GM18909 (cell line): ENCODE measurements around the gene COX4I2.
"Not testable (repeated sequence)": the region's sequence is repeated elsewhere in the genome, so short reads cannot be mapped to it uniquely, and the experiment has no call there.

ENCODE experiments used
- ATAC-seq: cut with Tn5 transposase; IDR thresholded peaks from one replicate; pipeline ENCODE4 v1.9.1; 2021; ENCODE audit warnings: mild to moderate bottlenecking; ENCODE audit not compliant: unreplicated experiment, poor library complexity

Gene COX4I2

DNA sequence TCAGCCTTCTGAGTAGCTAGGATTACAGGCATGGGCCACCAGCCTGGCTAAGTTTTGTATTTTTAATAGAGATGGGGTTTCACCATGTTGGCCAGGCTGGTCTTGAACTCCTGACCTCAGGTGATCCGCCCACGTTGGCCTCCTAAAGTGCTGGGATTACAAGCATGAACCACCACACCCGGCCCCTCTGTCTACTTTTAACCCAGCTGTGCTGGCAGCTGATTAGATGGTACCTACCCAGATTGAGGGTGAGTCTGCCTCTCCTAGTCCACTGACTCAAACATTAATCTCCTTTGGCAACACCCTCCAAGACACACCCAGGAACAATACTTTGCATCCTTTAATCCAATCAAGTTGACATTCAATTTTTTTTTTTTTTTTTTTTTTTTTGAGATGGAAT is 10.4 kb downstream of the COX4I2 start:
- ATAC-seq, result not testable (repeated sequence)

DNA sequence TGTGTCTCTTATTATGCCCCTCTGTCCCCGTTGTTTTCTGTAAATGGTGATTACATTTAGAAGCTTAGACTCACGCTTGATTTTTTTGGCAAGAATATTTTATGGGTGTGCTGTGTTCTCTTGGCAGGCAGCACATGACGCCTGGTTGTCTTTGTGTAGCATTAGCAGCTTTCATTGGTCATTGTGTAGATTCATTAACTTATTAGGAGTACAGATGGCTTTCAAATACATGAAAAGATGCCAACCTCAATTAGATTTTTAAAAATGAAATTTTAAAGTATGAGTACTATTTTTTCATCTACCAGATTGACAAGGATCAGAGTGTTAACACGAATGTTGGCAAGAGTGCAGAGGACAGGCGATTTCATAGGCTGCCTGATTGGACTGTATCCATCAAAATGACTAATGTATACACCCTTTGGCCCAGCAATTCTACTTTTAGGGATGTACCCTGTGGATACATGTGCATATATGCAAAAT is 15.2 kb downstream of the COX4I2 start:
- ATAC-seq, result no peak

DNA sequence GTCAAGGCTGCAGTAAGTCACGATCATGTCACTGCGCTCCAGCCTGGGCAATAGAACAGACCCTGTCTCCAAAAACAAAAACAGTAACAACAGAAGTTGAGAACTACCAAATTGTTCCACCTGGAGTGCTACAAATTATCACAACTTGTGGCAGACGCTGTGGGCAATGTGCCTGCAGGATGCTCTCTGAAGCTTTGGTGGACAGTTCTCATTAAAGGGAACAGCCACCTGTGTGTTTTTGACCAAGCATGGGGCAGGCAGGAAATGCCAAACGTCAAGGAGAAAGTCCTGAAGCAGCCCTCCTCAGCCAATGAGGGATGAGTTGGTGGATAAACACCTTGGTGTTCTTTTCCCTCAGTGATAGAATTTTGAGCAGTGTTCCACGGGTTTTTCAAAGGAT is 15.8 kb downstream of the COX4I2 start:
- ATAC-seq, result no peak

DNA sequence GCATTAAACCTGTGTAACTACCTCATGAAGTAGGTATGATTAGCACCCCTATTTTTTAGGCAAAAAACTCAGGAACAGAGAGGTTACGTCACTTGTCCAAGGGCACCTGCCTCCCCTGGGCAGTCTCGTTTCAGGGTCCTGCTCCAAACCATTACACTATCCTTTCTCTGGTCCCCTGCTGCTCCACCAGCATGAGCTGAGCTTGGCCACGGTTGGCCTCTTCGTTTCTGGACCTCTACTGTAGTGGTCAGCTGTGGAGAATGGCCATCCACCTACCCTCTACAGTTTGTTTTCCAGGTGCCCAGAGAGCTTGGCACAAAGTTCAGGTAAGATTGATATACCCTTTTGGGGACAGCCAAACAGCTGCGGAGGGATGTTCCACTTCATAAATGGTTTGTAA is 16.8 kb downstream of the COX4I2 start:
- no peak for ATAC-seq

DNA sequence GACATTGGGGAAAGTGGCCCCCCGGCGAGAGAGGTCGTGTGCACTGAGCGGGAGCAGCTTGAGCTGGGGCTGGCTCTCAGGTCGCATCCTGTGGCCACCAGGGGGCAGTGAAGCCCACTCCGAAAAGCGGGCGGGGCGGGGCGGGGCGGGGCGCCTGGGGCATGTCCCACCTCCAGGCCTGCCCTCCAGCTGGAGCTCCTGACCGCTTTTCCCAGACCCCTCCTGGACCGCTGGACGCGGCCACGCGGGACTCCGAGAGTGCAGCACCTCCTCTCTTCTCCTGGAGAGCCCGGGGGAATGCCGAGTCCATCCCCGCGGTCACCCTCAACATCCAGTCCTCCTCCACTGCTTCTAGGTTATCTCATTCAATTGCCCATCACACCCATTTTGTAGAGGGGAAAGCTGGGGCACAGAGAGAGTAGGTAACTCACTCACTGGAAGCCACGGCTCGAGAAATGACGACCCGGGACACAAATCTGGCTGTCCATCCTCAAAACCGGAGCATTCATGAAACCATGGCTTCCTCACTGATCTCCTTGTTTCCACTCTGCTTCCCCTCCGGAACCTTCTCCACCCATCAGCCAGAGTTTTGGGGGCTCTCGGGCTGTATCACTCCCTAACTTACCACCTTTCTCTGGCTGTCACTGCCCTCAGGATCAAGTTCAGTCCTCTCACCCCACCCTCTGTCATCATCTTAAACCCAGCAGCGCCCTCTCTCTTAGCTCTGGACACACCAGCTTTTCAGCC is 24.1 kb downstream of the COX4I2 start:
- ATAC-seq, result peak; percentile 67

DNA sequence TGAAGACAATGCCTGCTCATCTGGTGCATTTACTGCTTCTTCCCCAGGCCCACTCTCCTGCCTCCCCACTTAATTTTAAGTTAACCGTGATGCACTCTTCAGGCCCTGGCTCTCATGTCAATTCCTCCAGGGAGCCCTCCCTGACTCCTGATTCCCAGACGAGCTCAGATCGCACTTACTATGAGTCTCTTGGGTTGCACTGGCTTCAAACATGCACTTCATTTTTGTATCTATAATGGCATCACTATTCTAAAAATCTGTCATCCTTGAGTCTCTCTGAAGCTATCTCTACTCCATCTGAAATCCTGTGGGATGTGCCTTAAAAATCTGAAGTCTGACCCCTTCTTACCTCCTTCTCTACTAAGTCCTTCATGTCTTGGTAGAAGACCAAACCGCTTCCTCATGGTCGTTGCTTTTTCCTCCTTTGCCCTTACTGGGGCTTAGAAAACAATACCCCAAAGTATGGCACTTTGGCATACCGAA is 24.7 kb downstream of the COX4I2 start:
- no peak for ATAC-seq

DNA sequence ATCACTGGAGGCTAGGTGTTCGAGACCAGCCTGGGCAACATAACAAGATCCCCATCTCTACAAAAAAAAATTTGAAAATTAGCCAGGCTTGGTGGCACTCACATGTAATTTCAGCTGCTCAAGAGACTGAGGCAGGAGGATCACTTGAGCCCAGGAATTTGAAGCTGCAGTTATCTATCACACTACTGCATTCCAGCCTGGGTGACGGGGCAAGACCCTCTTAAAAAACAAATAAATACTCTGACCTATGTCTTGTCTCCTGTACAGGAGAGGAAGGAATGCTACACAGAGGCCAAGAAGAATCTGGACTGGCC is 25.8 kb downstream of the COX4I2 start:
- ATAC-seq, result no peak

DNA sequence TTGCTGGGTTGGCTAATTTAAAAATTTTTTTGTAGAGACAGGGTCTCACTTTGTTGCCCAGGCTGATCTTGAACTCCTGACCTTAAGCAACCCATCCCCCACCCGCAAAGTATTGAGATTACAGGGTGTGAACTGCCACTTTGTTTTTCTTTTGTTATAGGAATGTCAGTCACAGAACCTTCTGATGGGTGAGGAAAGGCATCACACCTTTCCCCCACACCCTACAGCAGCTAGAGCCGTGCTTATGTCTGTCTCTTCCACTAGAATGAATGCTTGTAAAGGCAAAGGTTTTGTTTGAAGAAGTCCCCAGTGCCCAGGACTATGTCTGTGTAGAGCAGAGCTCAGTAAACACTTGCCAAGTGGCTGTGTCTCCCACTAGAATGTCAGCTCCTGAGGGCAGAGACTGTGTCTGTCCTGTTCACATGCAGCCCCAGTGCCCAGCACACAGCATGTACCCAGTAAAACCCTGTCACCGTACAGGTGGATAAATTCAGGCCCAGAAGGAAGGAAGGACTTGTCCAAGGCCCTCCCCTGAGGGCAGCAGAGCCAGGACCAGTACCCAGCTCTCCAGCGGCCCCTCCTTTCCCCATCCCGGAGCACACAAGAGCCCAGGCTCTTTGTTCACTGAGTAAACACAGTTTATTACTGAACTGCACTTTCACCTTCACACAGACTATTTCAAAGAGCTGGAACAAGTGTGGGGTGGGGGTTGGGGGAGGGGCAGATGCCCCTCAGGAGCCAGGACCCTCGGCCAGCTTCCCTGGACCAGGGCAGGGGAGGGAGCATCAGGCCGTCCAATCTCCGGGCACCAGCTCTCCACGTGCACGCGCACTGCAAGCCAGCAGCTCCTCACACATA is 26.4 kb downstream of the COX4I2 start:
- no peak for ATAC-seq

DNA sequence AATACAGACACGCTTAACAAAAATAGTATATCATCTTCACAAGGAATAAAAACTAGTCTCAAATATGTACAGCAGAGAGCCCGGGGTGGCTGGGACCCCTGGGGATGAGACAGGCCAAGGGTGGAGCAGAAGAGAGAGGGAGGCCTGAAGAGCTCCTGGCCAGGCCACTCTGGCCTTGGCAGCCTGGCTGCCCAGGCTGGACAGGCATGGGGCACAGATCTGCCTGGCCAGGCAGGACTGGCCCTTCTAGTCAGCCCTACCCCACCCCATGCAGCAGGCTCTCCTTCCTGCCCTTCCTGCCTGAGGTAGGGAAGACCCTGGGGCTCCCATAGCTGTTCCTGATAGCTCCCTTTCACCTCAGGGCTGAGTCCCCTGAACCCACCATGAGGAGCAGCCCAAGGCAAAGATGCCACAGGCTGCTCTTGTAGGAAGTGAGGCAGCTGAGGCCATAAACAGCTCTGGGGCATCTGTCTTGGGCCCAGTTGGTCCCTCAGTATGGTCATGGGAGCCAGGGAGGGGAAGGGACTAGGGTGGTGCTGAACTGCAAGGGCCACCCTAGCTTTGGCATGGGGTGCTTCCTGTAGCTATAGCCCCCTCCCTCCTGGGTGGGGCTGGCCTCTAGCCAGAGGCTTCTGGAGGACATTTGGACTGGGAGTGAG is 27.1 kb downstream of the COX4I2 start:
- no peak for ATAC-seq

DNA sequence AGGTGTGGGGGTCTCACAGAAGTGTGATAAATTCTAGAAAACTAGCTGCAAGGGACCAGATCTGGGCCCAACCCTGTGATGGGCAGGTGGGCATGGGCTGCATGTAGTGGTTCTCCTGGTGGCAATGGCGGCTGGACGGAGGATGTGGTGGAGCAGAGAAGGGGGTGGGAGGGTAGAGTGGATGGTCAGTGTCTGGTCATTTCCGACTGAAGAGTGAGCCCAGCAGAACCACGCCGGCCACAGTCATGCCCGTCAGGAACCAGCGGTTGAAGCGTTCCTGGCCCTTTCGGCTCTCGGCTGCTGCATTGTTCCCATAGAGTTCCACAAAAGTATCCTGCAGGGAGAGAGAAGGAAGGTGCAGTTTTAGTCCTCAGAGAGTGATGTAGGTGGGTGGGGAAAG is 28.0 kb downstream of the COX4I2 start:
- no peak for ATAC-seq

DNA sequence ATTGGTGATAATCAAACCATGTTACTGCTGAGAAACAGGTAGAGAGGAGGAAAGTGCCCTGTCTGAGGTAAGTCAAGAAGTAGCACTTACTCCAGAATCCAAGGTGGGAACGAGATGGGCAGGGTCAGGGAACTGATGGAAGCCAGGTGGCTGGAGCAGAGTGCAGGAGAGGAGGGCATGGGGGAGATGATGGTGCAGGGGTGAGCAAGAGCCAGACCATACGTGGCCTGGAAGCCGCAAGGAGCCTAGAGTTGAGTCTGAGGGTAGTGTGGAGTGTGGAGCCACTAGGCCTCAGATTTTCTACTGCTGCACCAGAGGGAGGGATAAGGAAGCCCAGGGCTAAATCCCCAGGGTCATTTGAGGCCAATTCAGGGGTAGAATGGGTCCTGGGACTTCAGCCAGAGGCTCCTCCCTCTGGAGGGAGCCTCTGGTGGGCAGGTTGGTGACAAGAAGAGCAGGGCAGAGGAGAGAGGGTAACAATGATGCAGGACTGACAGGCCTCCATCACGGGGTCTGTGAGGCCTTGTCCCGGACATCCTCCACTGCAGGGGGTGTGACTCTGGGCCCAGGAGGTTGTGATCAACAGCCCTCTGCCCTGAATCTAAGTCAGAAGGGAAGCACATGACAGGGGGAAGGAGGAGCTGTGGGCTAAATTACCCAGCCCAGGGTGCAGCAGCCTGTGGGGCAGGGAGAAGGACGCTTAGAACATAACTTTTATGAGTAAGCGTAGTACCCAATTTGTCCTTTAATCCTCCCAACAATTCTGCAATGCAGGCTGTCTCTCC is 28.7 kb downstream of the COX4I2 start:
- ATAC-seq, result no peak

DNA sequence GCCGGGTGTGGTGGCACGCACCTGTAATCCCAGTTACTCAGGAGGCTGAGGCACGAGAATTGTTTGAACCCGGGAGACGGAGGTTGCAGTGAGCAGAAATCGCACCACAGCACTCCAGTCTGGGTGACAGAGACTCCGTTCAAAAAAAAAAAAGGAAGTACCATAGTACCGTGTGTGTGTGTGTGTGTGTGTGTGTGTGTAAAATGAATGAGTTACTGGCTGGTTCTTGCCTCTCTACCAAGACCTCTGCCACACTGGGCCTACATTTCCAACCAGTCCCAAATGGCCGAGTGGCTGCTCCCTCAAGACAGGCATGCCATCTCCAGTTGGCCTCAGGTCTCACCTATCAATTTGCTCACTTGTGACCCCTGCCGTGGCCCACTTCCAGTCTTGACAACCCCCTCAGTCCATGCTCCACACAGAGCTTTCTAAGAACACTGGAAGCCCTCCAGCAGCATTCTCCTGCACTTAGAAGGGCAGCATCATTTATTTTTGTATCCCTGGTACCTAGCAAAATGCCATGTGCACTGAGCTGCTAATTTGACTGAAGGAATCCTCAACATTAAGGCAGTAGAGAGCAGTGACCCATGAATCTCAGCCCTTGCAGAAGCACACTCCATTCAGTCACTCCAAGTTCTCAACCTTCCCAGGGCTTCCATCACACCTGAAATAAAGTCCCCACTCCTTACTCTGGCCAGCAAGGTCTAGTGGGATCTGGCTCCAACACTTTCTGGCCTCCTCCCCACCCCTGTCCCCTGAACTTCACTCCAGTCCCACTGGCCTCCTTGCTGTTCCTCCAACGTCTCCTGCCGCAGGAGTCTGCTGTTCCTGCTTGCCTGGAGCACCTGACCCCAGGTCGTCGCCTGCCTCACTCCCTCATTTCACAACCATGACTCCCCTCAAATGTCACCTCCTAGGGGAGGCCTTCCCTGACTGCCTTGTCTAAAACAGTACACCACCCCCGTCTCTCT is 29.9 kb downstream of the COX4I2 start:
- ATAC-seq, result no peak

DNA sequence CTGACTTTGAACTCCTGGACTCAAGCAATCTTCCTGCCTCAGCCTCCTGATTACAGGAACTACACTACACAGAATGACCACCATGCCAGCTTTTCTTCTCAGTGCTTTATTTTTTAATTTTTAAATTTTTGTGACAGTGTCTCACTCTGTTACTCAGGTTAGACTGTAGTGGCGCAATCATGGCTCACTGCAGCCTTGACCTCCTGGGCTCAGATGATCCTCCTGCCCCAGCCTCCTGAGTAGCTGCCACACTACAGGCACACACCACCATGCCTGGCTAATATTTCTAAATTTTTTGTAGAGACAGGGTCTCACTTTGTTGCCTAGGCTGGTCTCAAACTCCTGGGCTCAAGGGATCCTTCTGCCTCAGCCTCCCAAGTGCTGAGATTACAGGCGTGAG is 31.2 kb downstream of the COX4I2 start:
- ATAC-seq, result not testable (repeated sequence)

DNA sequence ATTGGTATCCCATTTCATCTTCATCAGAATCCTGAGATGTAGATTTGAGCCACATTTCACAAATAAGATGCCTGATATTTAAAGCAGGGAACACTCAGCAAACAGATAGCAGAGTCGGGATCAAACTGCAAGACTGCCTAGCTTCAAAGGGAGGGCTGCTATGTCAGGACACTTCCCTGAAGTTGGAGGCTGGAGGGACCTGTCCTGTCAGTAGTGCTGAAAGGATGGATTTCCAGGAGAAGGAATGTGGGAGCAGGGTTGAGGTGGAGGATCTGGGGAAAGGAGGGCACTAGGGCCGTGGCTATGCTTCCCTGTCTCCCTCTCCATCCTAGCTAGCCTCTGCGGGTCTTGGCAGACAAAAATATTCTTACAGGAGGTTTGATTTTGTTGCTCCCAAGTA is 32.2 kb downstream of the COX4I2 start:
- ATAC-seq, result no peak

DNA sequence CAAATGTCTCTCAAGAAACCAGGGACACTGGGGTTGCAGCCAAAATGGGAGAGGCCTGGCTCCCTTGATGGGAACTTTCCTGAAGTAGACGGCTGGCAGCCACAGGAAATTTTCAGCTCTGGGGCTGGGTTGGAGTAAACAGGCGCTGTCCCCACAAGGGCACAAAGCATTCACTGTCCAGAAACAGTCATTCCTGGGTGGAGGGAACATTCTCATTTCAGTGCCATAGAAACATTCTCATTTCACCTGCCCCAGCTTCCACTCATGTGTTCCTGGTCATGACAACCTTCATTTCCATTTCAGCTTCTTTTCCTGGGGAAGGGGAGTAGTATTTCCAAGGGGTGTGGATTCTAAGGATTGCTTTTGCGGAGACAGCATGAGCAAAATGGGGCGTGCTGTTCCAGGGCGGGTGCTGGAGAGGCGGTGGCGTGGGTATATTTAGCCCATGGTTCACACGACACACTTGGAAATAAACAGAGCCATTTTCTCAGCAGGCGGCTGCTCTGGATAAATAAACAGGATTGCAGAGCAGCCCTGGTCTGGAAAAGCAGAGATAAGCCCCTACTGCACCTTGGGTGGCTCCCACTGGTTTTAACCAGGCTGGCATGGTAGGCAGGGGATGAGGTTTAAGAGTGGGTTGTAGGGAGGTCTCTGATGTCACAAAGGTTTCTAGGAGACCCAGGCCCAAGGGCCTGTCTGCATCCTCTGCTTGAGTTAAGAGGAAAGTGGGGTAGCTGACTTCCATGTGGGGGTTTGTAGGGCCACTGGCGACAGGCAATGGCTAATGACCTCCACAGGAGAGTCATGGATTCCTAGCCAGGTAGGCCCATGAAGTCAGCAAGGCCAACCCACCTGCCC is 32.9 kb downstream of the COX4I2 start:
- no peak for ATAC-seq

DNA sequence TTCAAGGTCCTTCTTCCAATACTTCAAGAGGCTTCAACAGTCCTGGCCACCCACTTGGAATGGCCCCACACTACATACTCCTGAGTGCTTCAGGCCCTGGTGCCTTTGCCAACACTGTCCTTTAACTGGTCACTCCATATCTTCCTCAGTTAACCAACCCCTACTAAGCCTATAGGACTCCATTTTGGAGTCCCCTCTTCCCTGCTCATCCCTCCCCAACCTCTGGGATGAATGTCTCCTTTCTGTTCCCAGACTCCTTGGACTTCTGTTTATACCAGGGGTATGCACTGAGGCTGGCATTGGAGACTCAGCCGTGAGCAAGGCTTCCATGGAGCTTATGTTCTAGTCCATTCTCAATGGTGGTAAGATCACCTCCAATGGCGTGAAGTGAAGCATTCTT is 33.6 kb downstream of the COX4I2 start:
- ATAC-seq, result no peak

DNA sequence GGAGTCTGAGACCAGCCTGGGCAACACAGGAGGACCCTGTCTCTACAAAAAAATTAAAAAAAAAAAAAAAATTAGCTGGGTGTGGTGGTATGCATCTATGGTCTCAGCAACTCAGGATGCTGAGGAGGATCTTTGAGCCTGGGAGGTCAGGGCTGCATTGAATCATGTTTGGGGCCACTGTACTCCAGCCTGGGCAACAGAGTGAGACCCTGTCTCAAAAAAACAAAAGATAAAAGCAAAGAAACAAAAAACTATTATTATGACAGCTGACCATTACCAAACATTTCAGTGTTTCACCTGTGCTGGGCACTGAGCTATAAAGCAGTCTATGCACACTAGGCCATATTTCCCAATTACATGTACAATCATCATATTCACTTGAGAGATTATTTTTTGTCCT is 35.7 kb downstream of the COX4I2 start:
- no peak for ATAC-seq

DNA sequence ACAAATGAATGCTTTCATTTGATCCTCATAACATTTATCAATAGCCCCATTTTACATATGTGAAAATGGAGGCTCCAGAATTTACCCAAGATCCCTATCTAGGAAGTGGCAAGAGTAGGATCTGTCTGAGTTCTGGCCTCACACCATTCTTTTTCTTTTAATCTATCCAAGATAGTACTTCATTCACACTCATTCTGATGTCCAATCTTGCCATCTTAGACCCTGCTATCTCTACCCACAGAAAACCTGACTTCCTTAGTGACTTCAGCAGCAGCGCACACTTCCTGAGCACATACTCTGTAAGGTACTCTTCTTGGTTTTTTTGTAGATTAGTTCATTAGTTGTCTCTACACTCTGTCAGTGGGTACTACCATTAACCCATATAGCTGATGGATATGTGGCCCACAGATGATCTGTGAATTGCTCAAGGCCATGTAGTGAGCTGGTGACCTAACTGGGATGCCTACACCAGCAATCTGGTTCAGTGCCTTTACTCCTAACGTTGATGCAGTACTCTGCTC is 36.3 kb downstream of the COX4I2 start:
- ATAC-seq, result no peak
